H54 (cell line): ENCODE results near the gene COA8.

Experiments
- DNase-seq: peaks from one replicate; pipeline ENCODE4 v3.0.0; 2011; ENCODE audit warnings: low spot score, mixed read lengths; ENCODE audit not compliant: insufficient read length
- FAIRE-seq: peaks from 3 replicates; lab custom pipeline; 2011; peaks lifted over from hg19 to GRCh38; lab: Jason Lieb, UNC
- POLR2A ChIP-seq: IDR thresholded peaks from 2 replicates; pipeline ENCODE4 v1.6.1; 2011; ENCODE audit warnings: low read depth, mild to moderate bottlenecking, low read length

COA8 gene

GRCh38 chr14:103537175-103537990, 25.4 kb upstream of the COA8 start:
- DNase-seq (no peak), FAIRE-seq (no peak)
- no peak for TF ChIP-seq POLR2A

DNA sequence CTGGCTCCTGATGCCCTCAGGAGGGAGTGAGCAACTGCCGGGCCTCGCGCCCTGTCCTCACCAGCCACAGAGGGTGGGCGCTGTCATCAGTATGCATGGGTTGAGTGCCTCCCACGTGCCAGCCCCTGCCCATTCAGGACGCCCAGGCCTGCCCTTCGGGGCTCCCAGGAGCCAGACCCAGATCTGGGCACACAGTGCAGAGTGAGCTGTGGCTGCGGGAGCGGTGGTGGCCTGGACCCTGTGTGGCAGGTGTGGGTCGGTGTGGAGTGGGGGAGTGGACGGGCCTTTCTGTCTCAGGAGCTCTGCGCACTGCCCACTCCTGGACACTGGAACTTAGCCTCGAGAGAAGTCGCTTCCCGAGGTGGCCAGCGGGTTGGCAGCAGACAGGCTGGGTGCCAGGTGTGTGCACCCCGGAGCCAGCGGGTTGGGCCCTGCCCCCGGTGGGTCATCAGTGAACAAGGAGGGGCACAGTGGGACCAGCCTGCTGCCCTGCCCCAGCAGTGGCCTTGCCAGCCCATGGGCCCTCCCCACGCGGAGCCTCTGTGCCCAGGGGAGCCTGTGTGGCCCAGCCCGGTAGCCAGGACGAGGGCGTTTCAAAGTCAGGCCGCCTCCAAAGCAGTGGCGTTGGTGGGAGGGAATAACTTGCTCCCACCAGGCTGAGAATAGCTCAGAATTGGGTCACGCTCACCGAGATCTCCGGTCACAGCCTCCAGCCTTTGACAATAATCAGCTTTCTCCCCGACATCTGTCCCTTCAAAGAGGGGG, 24.3 kb upstream of the COA8 start:
- TF ChIP-seq POLR2A, result no peak

DNA sequence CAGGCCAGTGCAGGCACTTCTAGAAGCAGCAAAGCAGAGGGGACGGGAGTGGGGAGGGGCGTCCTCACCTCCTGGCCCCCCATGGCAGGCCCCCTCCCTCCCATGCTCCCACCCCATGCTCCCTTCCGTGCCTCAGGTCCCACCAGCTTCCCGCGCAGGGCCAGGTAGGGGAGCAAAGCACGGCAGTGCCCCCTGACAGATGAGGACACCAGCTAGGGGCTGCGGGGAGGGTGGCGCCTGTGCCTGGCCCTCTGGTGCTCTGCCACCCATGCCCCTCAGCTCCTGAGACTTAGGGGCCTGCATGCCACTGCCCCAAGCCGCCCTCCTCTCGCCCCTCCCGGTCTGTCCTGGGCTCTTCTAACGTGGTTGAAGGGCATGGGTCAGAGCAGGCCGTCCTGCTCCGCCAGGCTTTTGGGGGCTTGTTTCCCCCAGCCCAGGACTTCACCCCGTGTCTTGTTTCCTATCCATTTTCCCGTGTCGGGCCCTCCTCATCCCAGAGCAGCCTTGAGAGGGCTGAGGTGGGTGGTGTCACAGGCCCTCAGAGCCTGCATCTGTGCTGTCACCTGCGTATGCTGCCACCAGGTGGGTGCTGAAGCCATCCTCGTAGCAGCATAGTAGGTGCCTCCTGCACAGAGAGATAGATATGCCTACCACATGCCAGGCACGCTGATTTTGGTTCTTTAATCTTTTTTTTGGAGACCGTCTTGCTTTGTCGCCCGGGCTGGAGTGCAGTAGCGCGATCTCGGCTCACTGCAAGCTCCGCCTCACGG, 23.5 kb upstream of the COA8 start:
- no peak for FAIRE-seq
- TF ChIP-seq POLR2A, result no peak
- no peak for DNase-seq

More for the DNA sequence above, 24.3 kb upstream of the COA8 start:
- FAIRE-seq, result no peak
- no peak for DNase-seq

DNA sequence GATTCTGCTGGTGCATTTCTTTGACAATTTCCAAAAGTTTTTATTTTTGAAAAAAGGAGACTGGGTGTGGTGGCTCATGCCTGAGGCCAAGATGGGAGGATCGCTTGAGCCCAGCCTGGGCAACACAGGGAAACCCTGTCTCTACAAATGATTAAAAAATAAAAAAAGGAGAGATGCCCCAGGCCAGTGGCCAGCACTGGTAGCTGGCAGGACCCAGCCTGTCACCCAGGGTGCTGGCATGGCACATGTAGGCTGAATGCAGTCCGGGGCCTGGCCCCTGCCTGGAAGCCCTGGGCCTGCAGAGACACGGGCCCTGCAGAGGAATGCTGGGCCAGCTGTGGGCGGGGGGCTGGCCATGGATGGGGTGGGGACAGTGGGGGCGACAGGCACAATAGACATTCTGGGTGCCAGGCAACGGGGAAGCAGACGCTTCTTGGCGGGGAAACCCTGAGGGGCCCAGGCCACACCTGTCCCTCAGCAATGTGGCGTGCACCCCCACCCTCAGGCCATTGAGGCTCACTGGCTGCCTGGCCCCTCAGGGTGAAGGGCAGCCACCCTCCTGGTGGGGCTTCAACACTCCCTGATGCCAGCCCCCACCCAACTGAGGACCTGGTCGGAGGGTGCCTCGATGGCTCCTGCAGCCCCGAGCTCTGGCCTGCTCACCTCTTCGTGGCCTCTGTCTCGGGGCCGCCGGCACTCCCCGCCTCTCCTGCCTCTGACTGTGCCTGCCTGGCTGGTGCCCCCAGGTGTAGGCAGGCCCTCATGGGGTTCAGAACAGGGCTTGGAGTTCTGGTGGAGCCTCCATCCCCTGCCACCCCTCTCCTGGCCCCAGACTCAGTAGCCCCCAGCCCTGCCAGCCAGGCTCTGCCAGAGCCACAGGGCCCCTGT, 21.7 kb upstream of the COA8 start:
- no peak for FAIRE-seq
- DNase-seq, result no peak
- TF ChIP-seq POLR2A, result no peak

DNA sequence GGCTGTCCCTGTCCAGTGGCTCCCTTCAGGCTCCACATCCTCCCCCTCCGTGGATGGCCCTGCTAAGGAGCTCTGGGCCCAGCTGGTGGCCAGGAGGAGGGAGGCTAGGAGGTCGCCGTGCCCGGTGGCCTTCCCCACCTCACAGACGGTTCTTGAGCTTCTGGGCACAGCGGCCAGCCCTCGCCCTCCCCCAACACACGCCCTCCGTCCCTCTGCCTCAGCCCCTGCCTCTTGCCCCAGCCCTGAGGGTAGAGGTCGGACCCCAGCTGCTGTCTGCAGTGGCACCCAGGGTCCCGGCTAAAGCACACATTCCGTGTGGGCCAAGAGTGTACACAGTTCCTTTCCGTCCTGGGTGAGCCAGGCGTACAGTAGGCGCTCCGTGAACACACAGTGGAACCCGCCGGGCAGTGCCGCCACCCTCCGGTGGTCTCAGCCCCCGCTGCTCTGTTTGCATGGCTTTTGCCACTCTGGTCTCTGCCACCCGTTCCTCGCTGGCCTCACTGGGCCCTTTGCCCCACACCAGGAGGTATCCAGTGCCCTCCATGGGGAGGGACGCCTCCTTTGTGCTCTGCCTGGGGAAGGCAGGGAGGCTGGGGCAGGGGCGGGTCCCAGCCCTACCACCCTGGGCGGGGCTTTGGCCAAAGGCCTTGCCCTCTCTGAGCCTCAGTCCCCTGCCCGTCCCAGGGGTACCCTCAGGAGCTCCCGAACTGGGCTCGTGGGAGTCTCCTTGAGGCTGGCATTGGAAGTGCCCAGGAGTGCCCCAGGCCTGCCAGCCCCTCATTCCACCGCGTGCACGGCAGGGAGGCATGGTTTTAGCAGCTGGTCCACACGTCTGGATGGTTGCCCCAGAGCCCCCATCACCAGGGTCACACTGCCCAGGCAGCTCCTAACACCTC, 20.8 kb upstream of the COA8 start:
- DNase-seq (no peak), FAIRE-seq (no peak)
- no peak for TF ChIP-seq POLR2A

DNA sequence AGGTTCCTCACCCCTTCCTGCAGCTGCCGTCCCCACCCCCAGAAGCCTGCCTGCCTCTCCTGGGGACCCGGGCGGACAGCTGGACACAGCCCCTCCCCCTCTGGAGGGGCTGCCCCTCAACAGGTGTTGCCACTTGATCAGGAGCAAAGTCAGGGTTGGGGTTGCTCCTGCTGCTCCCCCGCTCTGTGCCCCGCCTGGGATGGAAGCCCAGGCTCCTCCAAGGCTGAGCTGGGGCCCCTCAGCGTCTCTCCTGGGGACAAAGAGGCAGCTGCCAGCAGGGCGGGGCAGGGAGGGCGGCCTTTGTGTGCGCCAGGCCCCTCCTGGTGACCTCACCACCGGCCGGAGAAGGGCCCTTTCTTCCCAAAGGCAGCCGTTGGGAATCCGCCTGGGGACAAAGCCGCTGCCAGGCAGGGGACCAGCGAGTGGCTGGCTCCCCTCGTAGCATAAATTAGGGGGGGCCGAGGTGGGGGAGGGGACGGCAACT, 20.1 kb upstream of the COA8 start:
- FAIRE-seq, result no peak
- DNase-seq, result no peak
- no peak for TF ChIP-seq POLR2A

- no peak for TF ChIP-seq POLR2A
- no peak for DNase-seq
- FAIRE-seq, result no peak
Observed at GRCh38 chr14:103543140-103543539, 19.6 kb upstream of the COA8 start.

- TF ChIP-seq POLR2A, result no peak
- no peak for DNase-seq
- FAIRE-seq, result no peak
Observed at GRCh38 chr14:103543721-103544387, 18.9 kb upstream of the COA8 start.

- DNase-seq, result no peak
- TF ChIP-seq POLR2A, result no peak
- FAIRE-seq, result no peak
Observed at GRCh38 chr14:103544388-103545218, 18.2 kb upstream of the COA8 start.

GRCh38 chr14:103545219-103545914, 17.4 kb upstream of the COA8 start:
- TF ChIP-seq POLR2A, result no peak
- no peak for FAIRE-seq
- DNase-seq, result no peak
